HCT116 (cell line): Measurements from ENCODE around the gene GGPS1. TPM values are rescaled to one million over a fixed set of nuclear protein-coding genes. Genes with fewer than 3 reads are reported as not detected.

Experiments
- ATAC-seq: fragments of 200-7000 bp; cut with Tn5 transposase; 2 replicates; pipeline ENCODE4 v1.9.1; 2020; ENCODE audit warnings: mild to moderate bottlenecking, moderate library complexity
- BruUV-seq: library from RNA; stranded (reverse); fragments of 400-500 nt; replicated peaks from 2 replicates; lab custom pipeline; 2021; lab: Mats Ljungman, UMichigan
- CTCF ChIA-PET: fragments of 300-600 bp; sonication (Branson Sonifier 250); formaldehyde crosslinking; loops from one replicate; lab custom pipeline; 2021; ENCODE audit warnings: antibody characterized with exemption; lab: Charles Lee
- POLR2A ChIA-PET: fragments of 300-600, 350-600 bp; sonication (Branson Sonifier 250); formaldehyde crosslinking; loops from one replicate; lab custom pipeline; 2021; ENCODE audit warnings: antibody characterized with exemption; lab: Charles Lee
- RAD21 ChIA-PET, 2 experiments: fragments of 300-600 bp; sonication (Branson Sonifier 250); formaldehyde crosslinking; loops; one replicate each; lab custom pipeline; 2023; ENCODE audit warnings: low total read pairs in 2 of 2; ENCODE audit not compliant: uncharacterized antibody in 2 of 2, unreplicated experiment in 2 of 2, low non-redundant PET in 1 of 2; lab: Charles Lee
- DNase-seq: peaks from one replicate; pipeline ENCODE4 v3.0.0-alpha.2; 2010; ENCODE audit warnings: low read depth, low spot score
- H2AFZ ChIP-seq: fragments of 200-600 bp; shearing (Covaris generic), sonication (generic); 2 replicates; pipeline ENCODE4 v1.6.1; 2017; ENCODE audit warnings: low read depth, mixed run types, mixed read lengths, antibody characterized with exemption, low read length; ENCODE audit not compliant: poor library complexity, severe bottlenecking
- H3K27ac ChIP-seq: 2 replicates; pipeline ENCODE4 v1.5.1; 2012; ENCODE audit warnings: low read depth, low read length
- H3K27me3 ChIP-seq: fragments of 200-600 bp; sonication (generic); 2 replicates; pipeline ENCODE4 v1.6.1; 2016; ENCODE audit warnings: mixed run types, low read length, mixed read lengths; ENCODE audit not compliant: insufficient read depth
- H3K36me3 ChIP-seq, 2 experiments: fragments of 200-500 bp in 1 of 2; fragments of 200-600 bp in 1 of 2; sonication (Bioruptor generic) in 1 of 2; sonication (generic) in 1 of 2; 2 replicates each; pipeline versions ENCODE4 v1.5.1 to v1.6.1; 2014 to 2016; ENCODE audit warnings: low read length in 2 of 2, inconsistent platforms in 1 of 2, mixed read lengths in 1 of 2, mixed run types in 1 of 2; ENCODE audit not compliant: insufficient read depth in 2 of 2, control insufficient read depth in 1 of 2
- H3K4me1 ChIP-seq, 2 experiments: fragments of 200-600 bp in 1 of 2; sonication (generic) in 1 of 2; 2 replicates each; pipeline versions ENCODE4 v1.5.1 to v1.6.1; 2012 to 2017; ENCODE audit warnings: low read length in 2 of 2, inconsistent platforms in 1 of 2, mild to moderate bottlenecking in 1 of 2, mixed read lengths in 1 of 2, mixed run types in 1 of 2, moderate library complexity in 1 of 2; ENCODE audit not compliant: insufficient read depth in 2 of 2, control insufficient read depth in 1 of 2
- H3K4me2 ChIP-seq: fragments of 200-600 bp; sonication (generic); 2 replicates; pipeline ENCODE4 v1.6.1; 2017; ENCODE audit warnings: mixed run types, low read length, mixed read lengths
- H3K4me3 ChIP-seq, 2 experiments: fragments of 200-600 bp in 1 of 2; sonication (generic) in 1 of 2; replicated peaks in 1 of 2; 2 replicates each; pipeline ENCODE4 v1.5.1; 2011 to 2016; ENCODE audit warnings: low read length in 2 of 2, control low read depth in 1 of 2, low read depth in 1 of 2, mild to moderate bottlenecking in 1 of 2, mixed read lengths in 1 of 2, mixed run types in 1 of 2
- H3K79me2 ChIP-seq: fragments of 200-600 bp; sonication (generic); 2 replicates; pipeline ENCODE4 v1.6.1; 2017; ENCODE audit warnings: mild to moderate bottlenecking, mixed run types, low read length, moderate library complexity, mixed read lengths; ENCODE audit not compliant: insufficient read depth
- H3K9ac ChIP-seq: fragments of 200-600 bp; sonication (generic); 2 replicates; pipeline ENCODE4 v1.6.1; 2016; ENCODE audit warnings: low read length, mixed read lengths
- H3K9me2 ChIP-seq: fragments of 200-600 bp; sonication (generic), shearing (Covaris generic); 2 replicates; pipeline ENCODE4 v1.6.1; 2017; ENCODE audit warnings: mixed run types, mild to moderate bottlenecking, moderate library complexity; ENCODE audit not compliant: insufficient read depth
- H3K9me3 ChIP-seq, 2 experiments: fragments of 200-500 bp in 1 of 2; fragments of 200-600 bp in 1 of 2; sonication (Bioruptor generic) in 1 of 2; sonication (generic) in 1 of 2; 2 replicates each; pipeline ENCODE4 v1.6.1; 2014 to 2017; ENCODE audit warnings: low read length in 2 of 2, mixed read lengths in 2 of 2, inconsistent platforms in 1 of 2, low read depth in 1 of 2, mild to moderate bottlenecking in 1 of 2, mixed run types in 1 of 2, moderate library complexity in 1 of 2; ENCODE audit not compliant: control insufficient read depth in 1 of 2, insufficient read depth in 1 of 2
- H4K20me1 ChIP-seq: fragments of 200-600 bp; sonication (generic), shearing (Covaris generic); 2 replicates; pipeline ENCODE4 v1.6.1; 2017; ENCODE audit warnings: mixed run types, mild to moderate bottlenecking, moderate library complexity; ENCODE audit not compliant: insufficient read depth
- CBX3 ChIP-seq: IDR thresholded peaks from 2 replicates; pipeline ENCODE4 v1.6.1; 2012; ENCODE audit warnings: low read depth
- EGR1 ChIP-seq: IDR thresholded peaks from 2 replicates; pipeline ENCODE4 v1.6.1; 2012; ENCODE audit warnings: low read depth
- ELF1 ChIP-seq: IDR thresholded peaks from 2 replicates; pipeline ENCODE4 v1.6.1; 2012; ENCODE audit warnings: low read depth, borderline replicate concordance
- EZH2phosphoT487 ChIP-seq: fragments of 200-600 bp; IDR thresholded peaks from 2 replicates; pipeline ENCODE4 v1.6.1; 2018; ENCODE audit warnings: antibody characterized with exemption, borderline replicate concordance
- FOSL1 ChIP-seq: IDR thresholded peaks from 2 replicates; pipeline ENCODE4 v1.6.1; 2012; ENCODE audit warnings: low read depth
- JUND ChIP-seq: IDR thresholded peaks from 2 replicates; pipeline ENCODE4 v1.6.1; 2012
- MAX ChIP-seq: IDR thresholded peaks from 2 replicates; pipeline ENCODE4 v1.6.1; 2012
- POLR2A ChIP-seq: IDR thresholded peaks from 2 replicates; pipeline ENCODE4 v1.7.0; 2011; ENCODE audit warnings: borderline replicate concordance; ENCODE audit not compliant: insufficient read depth, insufficient read length; ENCODE audit errors: extremely low read depth
- POLR2AphosphoS5 ChIP-seq: IDR thresholded peaks from 2 replicates; pipeline ENCODE4 v1.6.1; 2011; ENCODE audit warnings: mild to moderate bottlenecking, low read depth, low read length, moderate library complexity
- RAD21 ChIP-seq: IDR thresholded peaks from 2 replicates; pipeline ENCODE4 v1.6.1; 2012; ENCODE audit warnings: low read depth, mild to moderate bottlenecking
- SP1 ChIP-seq: IDR thresholded peaks from 2 replicates; pipeline ENCODE4 v1.6.1; 2012; ENCODE audit warnings: low read depth
- SRF ChIP-seq: IDR thresholded peaks from 2 replicates; pipeline ENCODE4 v1.6.1; 2012; ENCODE audit warnings: low read depth
- TCF7L2 ChIP-seq: IDR thresholded peaks from 2 replicates; pipeline ENCODE4 v1.7.0; 2011; ENCODE audit warnings: borderline replicate concordance, inconsistent platforms; ENCODE audit not compliant: insufficient read depth, insufficient read length; ENCODE audit errors: extremely low read depth
- YY1 ChIP-seq: IDR thresholded peaks from 2 replicates; pipeline ENCODE4 v1.6.1; 2011; ENCODE audit warnings: low read length, low read depth, moderate library complexity, mild to moderate bottlenecking; ENCODE audit not compliant: insufficient replicate concordance; ENCODE audit errors: extremely low read depth
- ZFX ChIP-seq: fragments of 450-650 bp; IDR thresholded peaks from 2 replicates; pipeline ENCODE4 v1.6.1; 2017
- intact Hi-C: fragments of 100-400 bp; cut with micrococcal nuclease; formaldehyde crosslinking; loops from 2 replicates; pipeline ENCODE4 v1.10.0; 2022
- total RNA-seq: library from RNA; stranded (reverse); gene quantifications from one replicate; pipeline ENCODE4 v1.2.1, GENCODE V29; 2021; ENCODE audit not compliant: unreplicated experiment

Gene GGPS1
- total RNA-seq, 1 experiment from 2014 or later: 30.6 TPM

GRCh38 chr1:235367000-235367908 is 38.9 kb downstream of the GGPS1 start, which contains the start of gene TBCE:
TBCE (plus strand) TSS chr1:235367427; CDS start chr1:235380050, 12,623 bp downstream.
- H3K4me2 ChIP-seq: peak within 1 kb of the TSS; percentile 85
- POLR2A ChIA-PET: interaction anchor here (0.7 to 1.3 kb wide), 7 partner anchors 9 to 137 kb away, joined by 3 to 10 read pairs (median 3); partner anchors contain the start of genes ARID4B, B3GALNT2 and GGPS1
- peak; percentile 98 for ATAC-seq
- intact Hi-C loops: loop anchor here (1.0 to 2.0 kb wide), 2 partner anchors 39 to 138 kb away; partner anchors contain the start of genes ARID4B, B3GALNT2 and GGPS1
- DNase-seq: peak; percentile 97
- peak within 1 kb of the TSS; percentile 84 to 87 for H3K4me3 ChIP-seq
- no peaks in the 10 kb centered on the region for H3K9me2 ChIP-seq
- CTCF ChIA-PET: interaction anchor here (0.9 kb wide), 1 partner anchor 48 kb away, joined by 3 read pairs; no protein-coding TSS in a partner anchor
- H3K4me1 ChIP-seq: peaks cover 0 to 18% of the 10 kb centered on the region in 2 experiments; a peak in 3 of 4 replicates
- no peaks in the 10 kb centered on the region for H4K20me1 ChIP-seq
- H2AFZ ChIP-seq: no peak within 1 kb of the TSS
- RAD21 ChIA-PET: interaction anchor here in 1 of 2 experiments (1.0 kb wide), 1 partner anchor 264 kb away, joined by 4 read pairs; no protein-coding TSS in a partner anchor
- H3K36me3 ChIP-seq: no peaks in the 10 kb centered on the region
- TF ChIP-seq JUND (peak; percentile 85), FOSL1 (peak; percentile 78), SRF (peak; percentile 97), POLR2A (peak; percentile 94), RAD21 (no peak), YY1 (peak; percentile 71), CBX3 (peak; percentile 74; the same call in 1 of the 2 replicates), EZH2phosphoT487 (no peak), MAX (peak; percentile 83), EGR1 (0 out of 2 replicates have a peak, but pooled peaks have one; percentile 11), POLR2AphosphoS5 (peak; percentile 99), TCF7L2 (no peak), ZFX (no peak), SP1 (peak; percentile 68), ELF1 (peak; percentile 43; the same call in 1 of the 2 replicates)
- H3K27me3 ChIP-seq: no peaks in the 10 kb centered on the region
- peak within 1 kb of the TSS; percentile 81 for H3K27ac ChIP-seq
- H3K9me3 ChIP-seq: no peaks in the 10 kb centered on the region
- TSS peak; percentile 77 for BruUV-seq
- H3K79me2 ChIP-seq: peaks cover 37% of the 10 kb centered on the region
- H3K9ac ChIP-seq: peak within 1 kb of the TSS; percentile 76
